Esophagus mucosa (tissue), 1 donor: ENCODE results near the gene NIPSNAP3A. TPM values are rescaled to one million over a fixed set of nuclear protein-coding genes. Genes with fewer than 3 reads are reported as not detected.
"Not testable (repeated sequence)": the region's sequence is repeated elsewhere in the genome, so short reads cannot be mapped to it uniquely, and the experiment has no call there.

Experiments
- ATAC-seq: fragments of 200-7000 bp; cut with Tn5 transposase; one replicate; pipeline ENCODE4 v1.9.1; 2020
- total RNA-seq: library from RNA; stranded (reverse); gene quantifications from one replicate; pipeline ENCODE4 v1.2.4, GENCODE V29; 2023
- donor health status: DM: yes; HTN: yes; CAD: no.

The NIPSNAP3A gene
- 22.9 TPM for total RNA-seq

DNA sequence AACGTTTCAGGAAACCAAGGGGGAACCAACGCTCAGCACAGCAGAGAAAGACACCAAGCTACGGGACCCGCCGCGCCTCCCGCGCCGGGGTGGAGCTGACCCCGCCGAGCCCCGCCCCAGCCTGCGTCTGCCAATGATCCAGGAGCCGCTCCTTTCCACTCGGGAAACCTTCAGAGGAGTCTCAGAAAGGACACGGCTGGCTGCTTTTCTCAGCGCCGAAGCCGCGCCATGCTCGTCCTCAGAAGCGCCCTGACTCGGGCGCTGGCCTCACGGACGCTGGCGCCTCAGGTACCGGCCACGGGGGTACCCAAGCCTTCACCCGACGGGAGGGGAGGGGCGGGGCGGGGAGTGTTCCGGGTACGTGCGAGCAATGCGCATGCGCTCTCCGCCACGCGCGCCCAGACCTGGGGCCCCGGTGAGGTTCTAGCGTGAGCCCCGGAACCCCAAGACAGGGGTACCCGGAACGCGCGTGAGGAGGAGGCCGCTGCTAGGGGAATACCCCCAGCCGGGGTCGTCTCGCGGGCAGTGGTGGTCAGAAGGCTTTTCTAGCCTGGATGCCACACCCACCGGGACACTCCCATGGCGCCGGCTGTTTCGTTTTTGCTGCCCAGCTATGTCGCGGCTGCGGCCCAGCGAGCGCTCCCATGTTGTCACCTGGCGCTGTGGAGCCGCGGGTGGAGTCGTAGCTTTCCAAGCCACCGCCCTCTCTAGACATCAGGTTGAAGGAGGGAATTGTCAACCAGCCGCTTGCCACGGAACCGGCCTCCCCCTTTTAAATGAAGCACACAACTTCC, at the start of gene NIPSNAP3A:
NIPSNAP3A (plus strand) TSS at position 119 of the 794 bp plus-strand sequence; CDS start at position 229, 110 bp downstream.
- peak; percentile 93 for ATAC-seq

DNA sequence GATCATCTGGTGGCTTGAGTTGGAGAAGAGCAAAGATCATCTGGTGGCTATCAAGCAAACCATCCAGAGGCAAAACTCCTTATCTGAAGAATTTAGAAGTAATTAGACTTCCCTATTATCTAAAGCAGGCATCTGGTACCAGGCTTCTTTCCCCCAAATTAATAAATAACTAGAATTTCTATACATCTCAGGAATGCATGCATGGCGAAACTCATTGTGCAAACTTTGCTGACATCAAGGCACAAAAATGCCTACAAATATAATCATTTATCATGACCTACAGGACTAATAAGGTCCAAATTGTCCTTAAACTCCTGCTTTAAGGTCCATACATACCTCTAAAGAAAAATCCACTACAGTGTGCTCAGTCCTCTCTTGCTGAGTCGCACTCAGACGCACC, 47.2 kb upstream of the NIPSNAP3A start:
- no peak for ATAC-seq

DNA sequence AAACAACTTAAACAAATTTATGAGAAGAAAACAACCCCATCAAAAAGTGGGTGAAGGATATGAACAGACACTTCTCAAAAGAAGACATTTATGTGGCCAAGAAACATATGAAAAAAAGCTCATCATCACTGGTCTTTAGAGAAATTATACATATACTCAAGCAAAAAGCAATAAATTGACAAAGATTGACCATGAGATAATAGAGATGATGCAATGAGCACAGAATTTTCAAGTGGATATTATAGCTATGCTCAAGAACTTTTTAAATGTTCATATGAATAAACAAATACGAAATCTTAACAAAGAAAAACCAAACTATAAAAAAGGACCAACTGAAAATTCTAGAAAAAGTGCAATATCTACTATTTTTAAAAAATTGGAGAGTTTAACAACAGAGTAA, 38.7 kb upstream of the NIPSNAP3A start:
- not testable (repeated sequence) for ATAC-seq

DNA sequence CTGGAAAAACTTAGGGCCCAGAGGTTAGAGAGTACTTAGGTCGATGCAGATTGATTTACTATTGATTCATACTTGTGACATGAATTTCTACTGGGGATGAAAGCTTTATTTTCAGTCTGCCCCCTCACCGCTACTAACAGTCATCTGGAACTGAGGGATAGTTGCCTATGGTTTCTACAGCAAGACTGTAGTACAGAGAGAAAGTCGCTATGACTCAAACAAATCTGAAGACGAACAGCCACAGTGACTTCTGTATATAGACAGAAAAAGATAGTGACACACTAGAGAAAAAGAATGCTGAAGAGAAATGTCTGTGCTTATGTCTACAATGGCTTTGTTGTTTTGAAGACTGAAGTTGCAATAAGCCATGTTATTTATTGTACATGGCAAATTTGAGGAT, 35.9 kb upstream of the NIPSNAP3A start:
- ATAC-seq, result no peak

DNA sequence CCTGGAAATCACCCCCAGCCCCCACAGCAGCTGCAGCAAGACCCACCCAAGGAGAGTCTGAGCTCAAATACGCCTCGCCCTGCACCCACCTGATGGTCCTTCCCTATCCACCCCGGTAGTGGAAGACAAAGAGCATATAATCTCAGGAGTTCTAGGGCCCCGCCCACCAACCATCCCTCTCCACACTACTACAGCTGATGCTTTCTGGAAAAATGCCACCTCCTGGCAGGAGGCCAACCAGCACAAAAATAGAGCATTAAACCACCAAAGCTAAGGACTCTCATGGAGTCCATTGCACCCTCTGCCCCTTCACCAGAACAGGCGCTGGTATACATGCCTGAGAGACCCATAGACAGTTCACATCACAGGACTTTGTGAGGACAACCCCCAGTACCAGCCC, 22.5 kb upstream of the NIPSNAP3A start:
- no peak for ATAC-seq

GRCh38 chr9:104738452-104738851, 9.0 kb upstream of the NIPSNAP3A start:
- ATAC-seq, result no peak

DNA sequence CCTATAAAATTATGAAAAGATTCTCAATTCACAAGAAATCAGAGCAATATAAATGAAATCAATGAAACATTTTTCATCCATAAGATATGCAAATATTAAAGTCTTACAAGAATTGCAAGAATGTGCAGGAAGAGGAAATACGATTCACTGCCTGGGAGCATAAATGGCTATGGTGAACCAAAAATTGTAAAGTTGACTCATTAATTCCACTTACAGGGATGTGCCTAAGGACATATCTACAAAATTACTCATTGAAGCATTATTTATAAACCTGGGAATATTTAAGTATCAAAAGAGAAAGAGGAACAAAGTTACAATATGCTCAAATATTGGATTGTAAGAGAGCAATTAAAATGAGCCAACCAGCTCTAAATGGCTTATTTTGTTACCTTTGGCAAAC, 6.9 kb upstream of the NIPSNAP3A start:
- ATAC-seq, result no peak

- peak; percentile 49 for ATAC-seq
Observed at GRCh38 chr9:104743376-104743985, 4.0 kb upstream of the NIPSNAP3A start.

DNA sequence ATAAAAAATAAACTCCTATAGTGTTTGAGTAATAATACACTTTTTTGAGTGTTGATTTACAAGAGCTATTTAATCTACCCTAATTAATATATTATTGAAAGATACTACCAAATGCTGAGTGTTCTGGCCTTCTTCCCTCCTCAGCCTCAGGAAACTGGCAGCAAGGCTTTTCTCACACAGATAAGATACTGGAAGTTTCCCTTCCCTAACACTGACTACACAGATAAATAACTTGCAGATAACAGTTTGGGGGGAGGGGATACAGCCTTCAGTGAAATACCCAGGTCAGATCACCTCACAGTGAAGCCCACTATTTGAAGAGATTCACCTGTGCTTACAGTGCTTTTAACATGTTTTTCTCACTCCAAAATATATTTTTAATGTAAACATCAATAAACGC, 1.6 kb upstream of the NIPSNAP3A start:
- no peak for ATAC-seq

- ATAC-seq, result no peak
Observed at GRCh38 chr9:104746285-104746684, 1.2 kb upstream of the NIPSNAP3A start.

DNA sequence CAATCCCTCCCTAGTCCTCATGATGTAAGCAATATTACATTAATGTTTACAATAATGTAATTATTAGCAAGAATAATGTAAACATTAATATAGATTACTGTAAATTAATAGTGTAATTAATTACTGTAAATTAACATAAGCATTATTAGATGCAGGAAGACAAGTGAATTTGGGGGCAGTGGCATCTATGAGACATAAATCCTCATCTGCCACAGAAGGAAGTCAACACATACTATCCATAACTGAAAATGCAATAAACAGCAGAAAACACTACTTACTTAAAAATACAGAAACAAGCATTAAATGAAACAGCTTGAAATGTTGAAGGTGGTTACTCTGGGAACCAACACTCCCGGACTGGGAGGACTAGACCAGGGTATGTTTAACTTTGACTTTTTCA, 685 bp upstream of the NIPSNAP3A start:
- ATAC-seq, result no peak

- peak; percentile 41 for ATAC-seq
Observed at GRCh38 chr9:104747245-104747564, 278 bp upstream of the NIPSNAP3A start.

DNA sequence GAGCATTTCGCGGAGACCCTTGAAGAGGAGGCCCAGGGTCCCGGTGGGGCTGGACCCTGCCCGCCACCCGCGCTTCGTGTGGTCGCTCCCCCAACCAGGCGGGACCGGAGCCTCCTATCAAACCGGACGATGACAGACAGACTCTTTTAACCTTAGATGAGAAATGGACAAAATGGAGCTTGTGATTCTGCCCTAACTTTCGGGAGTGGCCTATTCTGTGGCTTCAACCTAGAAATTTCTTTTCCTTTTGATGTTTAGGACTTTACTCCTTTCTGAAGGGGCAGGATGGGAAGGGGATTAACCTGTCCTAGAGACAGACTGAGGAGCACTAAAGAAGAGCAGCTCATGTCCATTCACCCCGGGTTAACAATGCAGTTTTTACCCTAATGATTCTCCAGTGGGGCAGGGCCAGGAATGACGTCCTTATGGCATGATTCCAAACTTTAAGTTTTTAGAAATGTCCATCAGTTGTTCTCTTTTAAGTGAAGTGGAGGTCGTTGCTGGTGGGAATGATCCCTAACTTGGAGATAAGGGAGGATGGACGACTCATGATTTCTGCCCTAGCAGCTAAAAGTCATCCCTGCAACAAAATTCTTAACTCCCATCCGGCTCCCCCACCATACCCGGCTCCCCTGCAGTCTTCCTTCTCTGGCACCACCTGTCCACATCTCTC, 1.0 kb downstream of the NIPSNAP3A start:
- ATAC-seq, result peak; percentile 4

DNA sequence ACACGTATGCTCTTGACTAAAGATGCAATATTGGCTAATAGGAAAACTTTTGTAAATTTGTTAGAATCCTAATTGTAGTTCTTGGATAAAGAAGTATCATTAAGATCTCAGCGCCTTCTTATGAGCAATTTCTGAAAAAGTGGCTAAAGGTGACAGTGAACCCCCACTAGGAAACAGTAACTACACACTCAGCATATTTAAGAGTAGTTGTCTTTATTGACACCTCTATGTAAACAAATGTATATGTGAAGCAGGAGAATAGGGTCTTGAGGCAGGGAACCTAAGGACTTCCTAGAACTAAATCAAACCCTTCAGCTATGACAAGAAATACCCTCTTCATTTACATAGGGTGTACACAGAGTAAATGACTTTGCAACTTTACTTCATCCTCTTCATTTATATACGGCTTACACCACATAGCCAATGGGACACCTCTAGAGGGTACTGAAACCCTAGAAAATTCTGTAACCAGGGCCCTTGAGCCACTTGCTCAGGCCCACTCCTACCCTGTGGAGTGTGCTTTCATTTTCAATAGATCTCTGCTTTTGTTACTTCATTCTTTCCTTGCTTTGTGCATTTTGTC, 2.8 kb downstream of the NIPSNAP3A start:
- ATAC-seq, result no peak

DNA sequence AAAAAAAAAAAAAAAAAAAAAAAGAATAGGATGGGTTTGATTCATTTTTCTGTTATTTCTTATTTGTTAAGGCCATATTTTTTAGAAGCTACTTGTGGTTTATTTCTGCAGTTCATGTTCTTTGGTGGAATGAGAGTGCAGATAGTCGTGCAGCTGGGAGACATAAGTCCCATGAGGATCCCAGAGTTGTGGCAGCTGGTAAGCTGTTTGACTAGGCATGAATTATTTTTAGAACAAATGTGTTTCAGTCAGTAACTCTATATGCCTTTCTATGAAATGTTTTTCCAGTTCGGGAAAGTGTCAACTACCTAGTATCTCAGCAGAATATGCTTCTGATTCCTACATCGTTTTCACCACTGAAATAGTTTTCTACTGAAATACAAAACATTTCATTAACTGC, 11.5 kb downstream of the NIPSNAP3A start:
- ATAC-seq, result no peak

- ATAC-seq, result no peak
Observed at GRCh38 chr9:104765138-104765537, 17.7 kb downstream of the NIPSNAP3A start.

DNA sequence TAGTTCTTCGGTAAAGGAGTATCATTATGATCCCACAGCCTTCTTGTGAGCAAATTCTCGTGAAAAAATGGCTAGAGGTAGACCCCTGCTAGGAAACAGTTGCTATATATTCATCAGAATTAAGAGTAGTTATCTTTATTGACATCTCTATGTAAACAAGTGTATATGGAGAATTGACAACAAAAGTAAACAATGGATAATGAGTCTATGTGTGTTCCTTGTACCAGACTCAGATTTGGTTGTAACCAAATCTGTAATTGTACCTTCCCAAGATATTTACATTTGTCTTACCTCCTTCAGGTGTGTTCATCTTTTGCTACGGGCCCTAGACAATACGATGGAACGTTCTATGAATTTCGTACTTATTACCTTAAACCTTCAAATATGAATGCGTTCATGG, 18.5 kb downstream of the NIPSNAP3A start:
- no peak for ATAC-seq

GRCh38 chr9:104767507-104767906, 20.0 kb downstream of the NIPSNAP3A start:
- ATAC-seq, result no peak

GRCh38 chr9:104769029-104769428, 21.5 kb downstream of the NIPSNAP3A start:
- ATAC-seq, result not testable (repeated sequence)

DNA sequence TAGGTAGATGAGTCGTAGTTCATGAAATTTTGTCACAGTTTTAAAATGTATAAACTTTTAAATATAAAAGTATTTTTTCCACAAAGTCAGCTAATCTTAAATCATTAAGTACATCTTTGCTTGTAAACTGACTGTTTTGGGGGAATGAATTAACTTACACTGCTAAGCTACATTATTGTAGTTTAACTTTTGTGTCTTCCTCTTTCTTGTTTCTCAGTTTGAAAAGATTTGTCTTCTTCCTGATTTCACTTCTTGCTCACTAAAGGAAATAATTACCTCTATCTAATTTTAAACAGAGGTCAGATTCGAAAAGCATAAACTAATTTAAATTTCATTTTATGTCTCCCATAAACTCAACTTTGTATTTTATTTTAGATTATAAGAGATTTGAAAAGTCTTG, 22.2 kb downstream of the NIPSNAP3A start:
- no peak for ATAC-seq

- ATAC-seq, result no peak
Observed at GRCh38 chr9:104772714-104773510, 25.4 kb downstream of the NIPSNAP3A start.

DNA sequence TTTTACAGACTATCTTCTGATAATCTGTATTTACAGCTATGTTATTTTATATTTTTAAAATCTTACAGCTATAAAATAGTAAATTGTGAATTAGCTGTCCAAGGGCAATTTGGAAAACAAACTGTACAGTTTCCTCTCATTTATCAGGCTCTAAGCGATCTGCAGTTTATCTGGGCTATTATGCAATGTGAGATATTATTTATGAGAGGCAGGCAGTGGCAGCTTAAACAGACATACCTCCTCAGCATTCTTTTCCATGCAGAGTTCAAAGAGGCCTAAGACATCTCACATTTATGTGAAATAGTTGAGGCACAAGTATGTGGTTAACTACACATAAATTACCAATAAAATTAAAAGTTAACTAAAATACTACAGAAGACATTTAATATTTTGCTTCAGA, 26.6 kb downstream of the NIPSNAP3A start:
- ATAC-seq, result no peak
